HL-60/S4 (cell line): ENCODE measurements around the gene SFRP2.

ENCODE experiments used
- in situ Hi-C: fragments of 300-500 bp; cut with MboI; formaldehyde crosslinking; loops from 2 replicates; pipeline ENCODE4 v1.14.3; 2022; ENCODE audit warnings: low sequenced_read_pairs

Gene SFRP2

GRCh38 chr4:153776601-153777000 is 12.3 kb downstream of the SFRP2 start:
- in situ Hi-C loops = no loop called here

GRCh38 chr4:153773236-153773690 is 15.6 kb downstream of the SFRP2 start:
- in situ Hi-C loops = loop anchor here (25.0 kb wide), 1 partner anchor 611 kb away; no protein-coding TSS in a partner anchor

- in situ Hi-C loops = loop anchor here (25.0 kb wide), 1 partner anchor 609 kb away; no protein-coding TSS in a partner anchor
These were observed 17.8 kb downstream of the SFRP2 start for GRCh38 chr4:153771046-153771445.

GRCh38 chr4:153766758-153767157 is 22.1 kb downstream of the SFRP2 start:
- in situ Hi-C loops = loop anchor here (25.0 kb wide), 1 partner anchor 604 kb away; no protein-coding TSS in a partner anchor

- in situ Hi-C loops = loop anchor here (25.0 kb wide), 1 partner anchor 604 kb away; no protein-coding TSS in a partner anchor
These were observed 23.0 kb downstream of the SFRP2 start for GRCh38 chr4:153765894-153766293.

- in situ Hi-C loops = loop anchor here (25.0 kb wide), 1 partner anchor 602 kb away; no protein-coding TSS in a partner anchor
These were observed 24.1 kb downstream of the SFRP2 start for GRCh38 chr4:153764601-153765368.

- in situ Hi-C loops = loop anchor here (25.0 kb wide), 1 partner anchor 601 kb away; no protein-coding TSS in a partner anchor
These were observed 25.5 kb downstream of the SFRP2 start for GRCh38 chr4:153763404-153763803.

GRCh38 chr4:153759407-153760316 is 29.2 kb downstream of the SFRP2 start, which contains the start of gene RNF175:
RNF175 (minus strand) TSS chr4:153760024; CDS start chr4:153759862, 162 bp downstream.
- in situ Hi-C loops = loop anchor here (10.0 to 25.0 kb wide), 2 partner anchors 125 to 597 kb away; no protein-coding TSS in a partner anchor

- in situ Hi-C loops = loop anchor here (10.0 to 25.0 kb wide), 2 partner anchors 124 to 597 kb away; no protein-coding TSS in a partner anchor
These were observed 30.0 kb downstream of the SFRP2 start for GRCh38 chr4:153758688-153759406.

GRCh38 chr4:153758136-153758535 is 30.7 kb downstream of the SFRP2 start:
- in situ Hi-C loops = loop anchor here (10.0 to 25.0 kb wide), 2 partner anchors 123 to 596 kb away; no protein-coding TSS in a partner anchor

GRCh38 chr4:153757407-153757806 is 31.5 kb downstream of the SFRP2 start:
- in situ Hi-C loops = loop anchor here (10.0 to 25.0 kb wide), 2 partner anchors 123 to 595 kb away; no protein-coding TSS in a partner anchor

- in situ Hi-C loops = loop anchor here (10.0 to 25.0 kb wide), 2 partner anchors 120 to 593 kb away; no protein-coding TSS in a partner anchor
These were observed 33.7 kb downstream of the SFRP2 start for GRCh38 chr4:153755186-153755585.

GRCh38 chr4:153750197-153750817 is 38.6 kb downstream of the SFRP2 start:
- in situ Hi-C loops = loop anchor here (10.0 to 25.0 kb wide), 2 partner anchors 116 to 588 kb away; no protein-coding TSS in a partner anchor

GRCh38 chr4:153748378-153748777 is 40.5 kb downstream of the SFRP2 start:
- in situ Hi-C loops = no loop called here

- in situ Hi-C loops = no loop called here
These were observed 41.4 kb downstream of the SFRP2 start for GRCh38 chr4:153747406-153747955.

- in situ Hi-C loops = no loop called here
These were observed 43.2 kb downstream of the SFRP2 start for GRCh38 chr4:153745651-153746050.

- in situ Hi-C loops = no loop called here
These were observed 47.3 kb downstream of the SFRP2 start for GRCh38 chr4:153741541-153741940.

GRCh38 chr4:153735906-153736461 is 52.9 kb downstream of the SFRP2 start:
- in situ Hi-C loops = no loop called here
